ENCODE measurements around the gene NCAPD2. TPM values are rescaled to one million over a fixed set of nuclear protein-coding genes. Genes with fewer than 3 reads are reported as not detected.

Gene NCAPD2
- total RNA-seq, 2 donors from 2014 or later: 90.3 to 150 TPM

DNA sequence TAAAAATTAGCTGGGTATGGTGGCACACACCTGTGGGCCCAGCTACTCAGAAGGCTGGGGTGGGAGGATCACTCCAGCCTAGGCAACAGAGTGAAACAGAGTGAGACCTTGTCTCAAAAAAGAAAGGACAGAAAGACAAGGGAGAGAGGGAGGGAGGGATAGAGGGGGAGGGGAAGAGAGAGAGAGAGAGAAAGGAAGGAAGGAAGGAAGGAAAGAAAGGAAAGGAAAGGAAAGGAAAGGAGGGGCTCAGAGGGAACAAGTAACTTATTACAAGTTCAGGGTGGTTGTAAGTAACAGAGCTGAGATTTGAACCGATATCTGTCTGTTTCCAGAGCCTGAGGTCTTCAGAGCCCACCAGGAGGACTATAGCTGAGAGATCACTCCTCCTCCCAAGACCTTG, 53.7 kb downstream of the NCAPD2 start:
- Histone ChIP-seq H3K4me3 (ENCODE audit: low read length) (no peak overlapping the region), H3K27me3 (ENCODE audit: control insufficient read depth, insufficient read depth, low read length, poor library complexity, severe bottlenecking) (no peaks in the 10 kb centered on the region), H3K4me1 (ENCODE audit: control insufficient read depth, insufficient read depth, low read length) (peaks cover 4% of the 10 kb centered on the region), H3K36me3 (ENCODE audit: control insufficient read depth, insufficient read depth, low read length) (peaks cover 61% of the 10 kb centered on the region), H3K9me3 (ENCODE audit: control insufficient read depth, low read length) (no peaks in the 10 kb centered on the region), H3K27ac (ENCODE audit: low read depth, low read length) (no peak overlapping the region), H3K9ac (ENCODE audit: extremely low read depth, low read length, poor library complexity, severe bottlenecking) (no peak overlapping the region)
- peaks cover 70% of the 10 kb centered on the region for H3K36me3 Mint-ChIP-seq (ENCODE audit: low read depth)
- no peak for DNase-seq
- peaks cover 9% of the 10 kb centered on the region for H3K4me1 Mint-ChIP-seq
- no peaks in the 10 kb centered on the region for H3K27me3 Mint-ChIP-seq (ENCODE audit: insufficient read depth)
- 96 to 100% methylated on average over 1 of the region's 1 CpG for WGBS, 2 experiments (ENCODE audit: insufficient coverage in 1 of 2, insufficient read length in 1 of 2)
- no peak for TF ChIP-seq CTCF (conservative IDR thresholded peaks at IDR 0.05)
- H3K9me3 Mint-ChIP-seq: peaks cover 2% of the 10 kb centered on the region
- peak overlapping the region; percentile 6 for H3K27ac Mint-ChIP-seq
- H3K4me3 Mint-ChIP-seq: no peak overlapping the region

GRCh38 chr12:6547987-6548386, 54.1 kb downstream of the NCAPD2 start:
- DNase-seq: no peak
- Mint-ChIP-seq H3K4me1 (peaks cover 12% of the 10 kb centered on the region), H3K4me3 (no peak overlapping the region), H3K27me3 (ENCODE audit: insufficient read depth) (no peaks in the 10 kb centered on the region), H3K27ac (peak overlapping the region; percentile 6), H3K36me3 (ENCODE audit: low read depth) (peaks cover 66% of the 10 kb centered on the region), H3K9me3 (peaks cover 2% of the 10 kb centered on the region)
- no peak overlapping the region for H3K9ac ChIP-seq (ENCODE audit: extremely low read depth, low read length, poor library complexity, severe bottlenecking)
- no peak for TF ChIP-seq CTCF (conservative IDR thresholded peaks at IDR 0.05)
- no peak overlapping the region for H3K27ac ChIP-seq (ENCODE audit: low read depth, low read length)
- H3K4me3 ChIP-seq (ENCODE audit: low read length): no peak overlapping the region
- H3K9me3 ChIP-seq (ENCODE audit: control insufficient read depth, low read length): no peaks in the 10 kb centered on the region
- WGBS, 2 experiments (ENCODE audit: insufficient coverage in 1 of 2, insufficient read length in 1 of 2): 83 to 92% methylated on average over 7 to 9 of the region's 9 CpGs
- H3K27me3 ChIP-seq (ENCODE audit: control insufficient read depth, insufficient read depth, low read length, poor library complexity, severe bottlenecking): no peaks in the 10 kb centered on the region
- peaks cover 62% of the 10 kb centered on the region for H3K36me3 ChIP-seq (ENCODE audit: control insufficient read depth, insufficient read depth, low read length)
- peaks cover 4% of the 10 kb centered on the region for H3K4me1 ChIP-seq (ENCODE audit: control insufficient read depth, insufficient read depth, low read length)

DNA sequence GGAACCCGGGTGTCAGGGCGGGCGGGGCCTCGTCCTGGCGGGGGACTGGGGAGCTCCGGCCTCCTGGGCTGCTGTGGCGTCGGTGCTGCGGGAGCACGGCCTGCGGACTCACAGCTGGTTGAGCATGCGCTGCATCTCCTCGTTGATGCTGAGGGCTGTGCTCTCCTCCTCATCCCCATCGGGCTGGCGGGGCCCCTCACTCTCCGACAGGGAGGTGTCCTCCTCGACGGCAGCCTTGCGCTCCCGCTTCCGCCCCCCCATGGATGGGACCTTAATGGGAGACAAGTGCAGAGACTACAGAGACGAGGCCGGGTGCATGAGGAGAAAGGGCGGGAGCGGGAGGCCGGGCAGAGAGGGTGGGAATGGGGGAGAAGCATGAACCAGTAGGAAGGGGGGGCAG, 54.7 kb downstream of the NCAPD2 start:
- peaks cover 61% of the 10 kb centered on the region for H3K36me3 Mint-ChIP-seq (ENCODE audit: low read depth)
- 91 to 94% methylated on average over 17 to 26 of the region's 26 CpGs for WGBS, 2 experiments (ENCODE audit: insufficient coverage in 1 of 2, insufficient read length in 1 of 2)
- Histone ChIP-seq H3K9ac (ENCODE audit: extremely low read depth, low read length, poor library complexity, severe bottlenecking) (no peak overlapping the region), H3K4me1 (ENCODE audit: control insufficient read depth, insufficient read depth, low read length) (peaks cover 4% of the 10 kb centered on the region), H3K36me3 (ENCODE audit: control insufficient read depth, insufficient read depth, low read length) (peaks cover 65% of the 10 kb centered on the region), H3K27me3 (ENCODE audit: control insufficient read depth, insufficient read depth, low read length, poor library complexity, severe bottlenecking) (no peaks in the 10 kb centered on the region), H3K9me3 (ENCODE audit: control insufficient read depth, low read length) (no peaks in the 10 kb centered on the region), H3K4me3 (ENCODE audit: low read length) (no peak overlapping the region), H3K27ac (ENCODE audit: low read depth, low read length) (no peak overlapping the region)
- H3K27me3 Mint-ChIP-seq (ENCODE audit: insufficient read depth): no peaks in the 10 kb centered on the region
- H3K27ac Mint-ChIP-seq: no peak overlapping the region
- H3K4me3 Mint-ChIP-seq: no peak overlapping the region
- H3K9me3 Mint-ChIP-seq: no peaks in the 10 kb centered on the region
- no peak for DNase-seq
- H3K4me1 Mint-ChIP-seq: peaks cover 17% of the 10 kb centered on the region
- no peak for TF ChIP-seq CTCF (conservative IDR thresholded peaks at IDR 0.05)
